ENCODE measurements around the gene OTUD4. TPM values are rescaled to one million over a fixed set of nuclear protein-coding genes. Genes with fewer than 3 reads are reported as not detected.
"Not testable (repeated sequence)": the region's sequence is repeated elsewhere in the genome, so short reads cannot be mapped to it uniquely, and the experiment has no call there.

OTUD4 gene
- total RNA-seq, 2 experiments from 2014 or later: 48.9 to 57.8 TPM

DNA sequence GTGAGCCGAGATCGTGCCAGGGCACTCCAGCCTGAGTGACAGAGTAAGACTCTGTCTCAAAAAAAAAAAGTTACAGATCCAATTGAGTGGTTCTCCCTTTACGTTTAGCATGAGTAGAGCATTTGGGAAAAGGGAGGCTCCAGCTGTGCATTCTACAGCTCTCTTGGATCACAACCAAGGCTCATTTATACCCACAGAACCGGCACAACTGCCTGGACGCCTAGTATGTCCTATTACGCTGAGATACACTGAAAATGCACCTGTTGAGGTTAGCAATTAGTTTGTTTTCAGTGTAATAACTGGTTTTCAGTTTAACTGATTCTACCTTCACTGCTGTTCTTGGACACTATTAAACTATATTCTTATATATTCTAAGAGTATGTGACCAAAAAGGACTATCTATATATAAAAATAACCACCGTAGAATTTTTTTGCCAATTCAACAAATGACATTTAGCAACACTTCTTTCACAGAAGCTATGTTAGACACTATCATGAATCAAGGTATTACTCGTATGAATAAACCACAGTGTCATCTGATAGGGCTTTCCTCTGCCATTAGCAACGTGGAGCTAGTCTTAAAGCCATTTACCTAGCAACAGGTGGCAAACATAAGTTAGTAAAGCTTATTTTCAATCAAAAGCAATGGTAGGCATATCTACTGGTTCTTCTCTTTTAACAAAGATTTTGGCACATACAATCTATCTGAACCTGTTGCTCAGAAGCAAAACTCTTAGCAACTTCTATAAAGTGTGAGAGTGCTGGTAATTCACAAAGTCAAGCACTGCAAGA, 3.6 kb downstream of the OTUD4 start:
- Mint-ChIP-seq H3K27ac (peak overlapping the region; percentile 97), H3K4me3 (peak overlapping the region; percentile 93), H3K27me3 (no peaks in the 10 kb centered on the region), H3K36me3 (peaks cover 38% of the 10 kb centered on the region), H3K9me3 (ENCODE audit: low read depth) (no peaks in the 10 kb centered on the region), H3K4me1 (peaks cover 41% of the 10 kb centered on the region)
- ATAC-seq (no peak), DNase-seq (no peak)
- CTCF ChIA-PET: interaction anchor here (0.7 to 3.7 kb wide), 6 partner anchors 15 to 101 kb away, joined by 3 to 17 read pairs (median 3); partner anchors contain the start of genes ABCE1 and ANAPC10

DNA sequence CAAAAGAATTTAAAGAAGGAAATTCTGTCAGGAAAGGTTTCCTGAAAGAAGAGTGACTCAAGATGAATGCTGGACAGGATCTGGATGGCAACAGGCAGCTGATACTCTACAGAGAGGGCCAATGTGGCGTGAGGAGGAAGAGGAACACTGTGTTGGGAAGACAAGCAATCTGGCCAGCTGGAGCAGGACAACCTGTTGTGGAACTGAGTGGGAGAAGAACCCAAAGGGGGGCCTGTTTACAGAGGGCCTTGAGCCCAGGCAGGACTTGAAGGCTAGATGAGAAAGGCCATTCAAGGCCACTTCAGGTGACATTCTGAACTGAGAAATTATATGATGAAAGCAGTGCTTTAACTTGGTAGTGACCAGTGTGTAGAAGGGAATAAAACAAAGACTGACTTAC, 8.5 kb downstream of the OTUD4 start:
- Mint-ChIP-seq H3K9me3 (ENCODE audit: low read depth) (no peaks in the 10 kb centered on the region), H3K27me3 (no peaks in the 10 kb centered on the region), H3K4me3 (no peak overlapping the region), H3K4me1 (peaks cover 46% of the 10 kb centered on the region), H3K36me3 (peaks cover 51% of the 10 kb centered on the region), H3K27ac (peak overlapping the region; percentile 31)
- ATAC-seq (no peak), DNase-seq (no peak)
- CTCF ChIA-PET: no interaction called here

DNA sequence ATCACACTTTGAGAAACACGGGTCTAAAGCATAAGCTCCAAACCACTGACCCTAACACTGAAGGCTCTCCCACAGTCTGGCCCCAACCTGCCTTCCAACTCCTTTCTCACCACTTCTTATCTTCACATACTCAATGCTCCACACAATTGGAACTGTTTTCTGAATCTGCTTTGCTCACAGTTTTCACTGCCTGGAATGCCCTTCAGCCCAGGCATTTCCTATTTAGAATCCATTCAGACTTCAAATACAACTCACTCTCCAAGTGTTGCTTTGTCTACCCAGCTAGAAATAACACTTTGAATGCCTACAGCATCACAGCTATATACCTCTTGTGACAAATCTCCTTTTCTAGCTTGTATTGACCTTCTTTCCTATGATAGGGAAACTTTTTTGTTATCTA, 10.2 kb downstream of the OTUD4 start:
- no peaks in the 10 kb centered on the region for H3K9me3 Mint-ChIP-seq (ENCODE audit: low read depth)
- no peaks in the 10 kb centered on the region for H3K27me3 Mint-ChIP-seq
- H3K4me3 Mint-ChIP-seq: no peak overlapping the region
- ATAC-seq (no peak), DNase-seq (no peak)
- CTCF ChIA-PET: interaction anchor here (0.6 to 0.7 kb wide), 2 partner anchors 8 to 442 kb away, joined by 3 read pairs; no protein-coding TSS in a partner anchor
- H3K4me1 Mint-ChIP-seq: peaks cover 46% of the 10 kb centered on the region
- peaks cover 55% of the 10 kb centered on the region for H3K36me3 Mint-ChIP-seq
- H3K27ac Mint-ChIP-seq: peak overlapping the region; percentile 24

DNA sequence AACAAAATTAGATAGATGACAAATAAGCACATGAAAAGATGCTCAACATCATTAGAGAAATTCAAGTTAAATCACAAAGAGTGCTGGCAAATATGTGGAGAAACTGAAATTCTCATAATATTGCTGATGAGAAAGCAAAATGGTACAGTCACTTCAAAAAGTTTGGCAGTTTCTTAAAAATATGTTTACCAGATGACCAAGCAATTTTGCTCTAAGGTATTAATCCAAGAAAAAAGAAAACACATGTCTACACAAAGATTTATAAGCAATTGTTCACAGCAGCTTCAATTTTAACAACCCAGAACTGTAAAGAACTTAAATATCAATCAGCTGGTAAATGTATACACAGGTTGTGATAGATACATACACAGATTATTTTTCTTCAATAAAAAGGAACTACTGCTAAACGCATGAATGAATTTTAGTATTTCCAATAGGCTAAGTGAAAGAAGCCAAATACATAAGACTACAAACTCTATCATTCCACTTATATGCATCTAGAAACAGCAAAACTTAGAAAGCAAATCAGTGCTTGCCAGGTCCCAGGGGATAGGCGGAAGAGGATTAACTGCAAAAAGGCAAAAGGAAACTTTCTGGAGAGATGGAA, 11.7 kb downstream of the OTUD4 start:
- peaks cover 35% of the 10 kb centered on the region for H3K4me1 Mint-ChIP-seq
- ATAC-seq (no peak), DNase-seq (no peak)
- no peaks in the 10 kb centered on the region for H3K27me3 Mint-ChIP-seq
- no peak overlapping the region for H3K4me3 Mint-ChIP-seq
- no peak overlapping the region for H3K27ac Mint-ChIP-seq
- CTCF ChIA-PET: no interaction called here
- H3K9me3 Mint-ChIP-seq (ENCODE audit: low read depth): no peaks in the 10 kb centered on the region
- peaks cover 45% of the 10 kb centered on the region for H3K36me3 Mint-ChIP-seq

DNA sequence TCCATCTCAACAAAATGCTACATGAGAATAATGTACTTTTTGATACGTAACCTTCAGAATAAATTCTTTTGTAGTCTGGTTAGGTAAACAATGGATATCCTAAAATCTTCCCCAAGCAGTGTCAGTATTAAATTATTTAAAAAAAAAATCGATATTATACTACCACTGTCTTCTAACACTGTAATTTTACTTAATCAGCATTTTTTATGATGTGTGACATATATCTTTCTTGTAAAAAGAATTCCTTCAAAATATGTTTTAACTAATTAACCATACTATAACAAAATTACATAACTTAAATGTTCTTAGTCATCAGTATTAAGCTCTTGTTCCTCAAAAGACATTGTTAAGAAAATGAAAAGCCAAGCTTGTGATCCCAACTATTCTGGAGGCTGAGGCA, 12.5 kb downstream of the OTUD4 start:
- CTCF ChIA-PET: no interaction called here
- H3K36me3 Mint-ChIP-seq: peaks cover 42% of the 10 kb centered on the region
- ATAC-seq: no peak

DNA sequence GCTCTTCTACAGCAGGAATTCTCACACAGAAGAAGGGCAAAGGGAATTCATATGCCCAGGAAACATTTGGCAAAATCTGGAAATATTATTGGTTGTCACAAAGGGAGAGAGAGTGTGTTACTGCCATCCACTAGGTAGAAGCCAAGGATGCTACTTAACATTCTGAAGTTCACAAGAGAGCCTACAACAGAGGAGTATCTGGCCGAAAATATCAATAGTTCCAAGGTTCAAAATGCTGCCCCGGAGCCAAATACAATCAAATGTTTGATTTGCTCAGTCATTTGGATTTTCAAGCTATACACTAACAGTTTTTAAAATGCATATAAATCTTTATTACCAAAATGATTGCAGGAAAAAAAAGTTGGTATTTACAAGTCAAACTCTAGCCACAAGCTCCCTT, 18.8 kb downstream of the OTUD4 start:
- peaks cover 7% of the 10 kb centered on the region for H3K4me1 Mint-ChIP-seq

More for the DNA sequence above, 12.5 kb downstream of the OTUD4 start:
- H3K9me3 Mint-ChIP-seq (ENCODE audit: low read depth): no peaks in the 10 kb centered on the region
- no peaks in the 10 kb centered on the region for H3K27me3 Mint-ChIP-seq
- H3K4me1 Mint-ChIP-seq: peaks cover 31% of the 10 kb centered on the region
- no peak for DNase-seq
- no peak overlapping the region for H3K27ac Mint-ChIP-seq
- no peak overlapping the region for H3K4me3 Mint-ChIP-seq

DNA sequence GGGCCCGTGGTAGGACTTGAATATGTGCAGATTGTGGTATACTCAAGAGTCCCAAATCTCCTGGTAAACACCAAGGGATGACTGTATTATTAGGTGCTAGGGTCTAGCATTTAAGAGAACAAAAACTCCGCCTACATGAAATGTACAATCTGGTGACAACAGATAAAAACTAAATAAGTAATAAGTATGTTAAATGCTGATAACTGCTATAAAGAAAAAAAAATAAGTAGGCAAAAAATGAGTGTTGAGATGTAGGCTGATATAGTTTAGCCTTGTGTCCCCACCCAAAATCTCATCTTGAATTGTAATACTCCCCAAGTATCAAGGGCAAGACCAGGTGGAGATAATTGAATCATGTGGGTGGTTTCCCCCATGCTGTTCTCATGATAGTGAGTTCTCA, 23.4 kb downstream of the OTUD4 start:
- H3K9me3 Mint-ChIP-seq (ENCODE audit: low read depth): no peaks in the 10 kb centered on the region

More for the DNA sequence above, 18.8 kb downstream of the OTUD4 start:
- DNase-seq (no peak), ATAC-seq (no peak)
- Mint-ChIP-seq H3K27me3 (no peaks in the 10 kb centered on the region), H3K4me3 (no peak overlapping the region), H3K9me3 (ENCODE audit: low read depth) (no peaks in the 10 kb centered on the region), H3K36me3 (peaks cover 32% of the 10 kb centered on the region), H3K27ac (no peak overlapping the region)
- CTCF ChIA-PET: interaction anchor here (1.0 to 1.3 kb wide), 3 partner anchors 9 to 456 kb away, joined by 3 to 4 read pairs (median 3); no protein-coding TSS in a partner anchor

DNA sequence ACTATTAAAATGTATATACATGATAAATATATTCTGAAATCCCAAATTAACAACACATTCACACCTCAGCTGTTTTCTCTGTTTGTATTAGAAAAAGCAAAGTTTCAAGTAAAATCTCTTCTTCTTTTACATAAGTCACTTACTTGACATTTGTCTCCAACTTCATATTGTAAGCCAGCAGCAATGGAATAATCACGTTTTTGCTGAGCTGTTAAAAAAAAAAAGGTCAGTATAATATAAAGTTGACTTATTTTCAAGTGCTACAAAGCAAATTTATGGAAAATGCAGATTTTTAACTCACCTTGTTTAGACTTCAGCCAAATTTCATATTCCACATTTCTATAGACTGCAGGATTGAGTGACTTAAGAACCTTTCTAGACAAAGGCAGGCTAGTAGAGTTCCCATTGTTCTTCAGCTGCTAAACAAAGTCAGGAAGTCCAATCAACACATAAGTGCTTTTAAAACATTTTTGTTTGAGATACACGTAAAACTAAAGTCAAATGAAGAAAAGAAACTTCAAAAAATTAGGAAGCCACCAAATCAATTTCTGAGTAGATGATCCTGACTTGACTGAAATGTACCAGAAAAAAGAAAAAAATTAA, 25.0 kb downstream of the OTUD4 start:
- CTCF ChIA-PET: interaction anchor here (0.8 to 1.6 kb wide), 7 partner anchors 10 to 462 kb away, joined by 3 to 5 read pairs (median 4); no protein-coding TSS in a partner anchor
- Mint-ChIP-seq H3K36me3 (peaks cover 41% of the 10 kb centered on the region), H3K4me1 (peaks cover 26% of the 10 kb centered on the region), H3K27me3 (no peaks in the 10 kb centered on the region), H3K27ac (peak overlapping the region; percentile 32), H3K9me3 (ENCODE audit: low read depth) (no peaks in the 10 kb centered on the region), H3K4me3 (no peak overlapping the region)
- ATAC-seq (no peak), DNase-seq (no peak)

More for the DNA sequence above, 23.4 kb downstream of the OTUD4 start:
- ATAC-seq: no peak
- H3K27ac Mint-ChIP-seq: no peak overlapping the region
- CTCF ChIA-PET: interaction anchor here (1.0 kb wide), 1 partner anchor 16 kb away, joined by 5 read pairs; no protein-coding TSS in a partner anchor
- H3K36me3 Mint-ChIP-seq: peaks cover 42% of the 10 kb centered on the region
- peaks cover 26% of the 10 kb centered on the region for H3K4me1 Mint-ChIP-seq
- no peaks in the 10 kb centered on the region for H3K27me3 Mint-ChIP-seq
- H3K4me3 Mint-ChIP-seq: no peak overlapping the region
- no peak for DNase-seq

DNA sequence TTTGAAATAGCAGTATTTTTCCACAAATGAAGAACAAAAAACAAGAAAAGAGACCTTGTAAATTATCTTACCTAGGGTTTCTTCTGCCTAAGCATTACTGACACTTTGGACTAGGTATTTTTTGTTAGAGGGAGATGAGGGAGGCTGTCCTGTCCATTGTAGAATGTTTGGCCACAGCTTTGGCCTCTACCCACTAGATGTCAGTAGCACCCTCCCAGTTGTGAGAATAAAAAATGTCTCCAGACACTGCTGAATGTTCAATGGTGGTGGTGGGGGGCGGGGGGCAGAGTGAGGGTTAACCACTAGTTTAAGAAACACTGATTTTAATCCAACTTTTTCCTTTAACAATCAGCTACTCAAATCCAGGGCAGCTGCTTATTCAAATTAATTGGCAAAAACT, 25.8 kb downstream of the OTUD4 start:
- H3K9me3 Mint-ChIP-seq (ENCODE audit: low read depth): no peaks in the 10 kb centered on the region
- no peak for DNase-seq
- ATAC-seq: peak; percentile 53
- peaks cover 48% of the 10 kb centered on the region for H3K36me3 Mint-ChIP-seq
- no peaks in the 10 kb centered on the region for H3K27me3 Mint-ChIP-seq
- CTCF ChIA-PET: interaction anchor here (0.6 to 1.6 kb wide), 8 partner anchors 10 to 469 kb away, joined by 3 to 5 read pairs (median 4); no protein-coding TSS in a partner anchor
- peaks cover 24% of the 10 kb centered on the region for H3K4me1 Mint-ChIP-seq
- H3K4me3 Mint-ChIP-seq: no peak overlapping the region
- no peak overlapping the region for H3K27ac Mint-ChIP-seq

DNA sequence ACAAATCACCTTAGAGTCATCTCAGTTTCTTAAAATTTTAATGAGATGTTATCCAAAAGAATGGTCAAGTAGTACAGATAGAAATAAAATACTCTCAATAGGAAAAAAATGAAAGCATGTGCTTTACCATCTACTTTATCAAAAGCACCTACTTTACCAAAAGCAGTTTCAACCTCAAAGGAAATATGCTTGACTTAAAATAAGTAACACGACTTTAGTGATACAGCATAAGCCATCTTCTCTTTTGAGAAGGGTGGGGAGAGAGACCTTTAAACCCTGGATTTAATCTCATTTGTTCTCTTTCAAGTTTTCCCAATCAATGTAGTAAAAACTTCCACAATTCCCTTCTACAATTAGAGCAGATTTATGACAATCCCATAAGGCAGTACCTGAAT, 26.5 kb downstream of the OTUD4 start:
- Mint-ChIP-seq H3K27ac (peak overlapping the region; percentile 31), H3K36me3 (peaks cover 52% of the 10 kb centered on the region), H3K9me3 (ENCODE audit: low read depth) (no peaks in the 10 kb centered on the region), H3K4me3 (no peak overlapping the region), H3K27me3 (no peaks in the 10 kb centered on the region), H3K4me1 (peaks cover 22% of the 10 kb centered on the region)
- ATAC-seq (no peak), DNase-seq (no peak)
- CTCF ChIA-PET: interaction anchor here (0.6 to 0.7 kb wide), 2 partner anchors 13 to 470 kb away, joined by 3 read pairs; no protein-coding TSS in a partner anchor

DNA sequence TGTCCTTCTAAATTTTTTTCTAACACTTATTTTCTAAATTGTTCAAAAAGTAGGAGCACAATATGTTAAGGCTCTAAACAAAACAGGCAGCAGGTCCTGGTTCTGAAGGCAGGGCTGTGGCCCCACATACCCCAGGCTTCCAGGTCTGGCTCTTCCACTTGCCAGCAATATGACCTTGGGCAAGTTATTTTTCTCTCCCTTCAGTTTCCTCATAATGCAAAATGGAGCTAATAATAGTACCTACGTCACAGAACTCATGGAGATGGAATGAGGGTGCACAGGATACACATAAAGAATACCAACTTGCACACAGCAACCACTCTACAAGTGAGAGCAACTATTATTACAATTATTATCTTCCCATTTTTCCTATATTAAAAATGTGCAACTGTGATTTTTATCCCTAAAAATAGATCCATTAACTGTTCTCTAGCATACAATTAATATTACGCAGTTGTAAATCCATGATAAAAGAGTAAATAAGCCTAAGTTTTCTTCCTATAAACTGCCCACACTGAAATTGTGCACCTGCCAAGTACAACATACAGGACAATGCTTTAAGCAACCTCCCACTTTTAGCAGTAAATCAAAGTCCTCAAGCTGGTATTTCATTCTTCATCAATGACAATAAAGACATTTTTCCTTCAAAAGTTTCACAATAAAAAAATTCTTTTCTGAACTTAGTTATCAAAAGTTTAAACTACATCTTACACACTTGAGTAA, 27.0 kb downstream of the OTUD4 start:
- Mint-ChIP-seq H3K27ac (no peak overlapping the region), H3K4me1 (peaks cover 22% of the 10 kb centered on the region), H3K9me3 (ENCODE audit: low read depth) (no peaks in the 10 kb centered on the region), H3K36me3 (peaks cover 48% of the 10 kb centered on the region), H3K27me3 (no peaks in the 10 kb centered on the region), H3K4me3 (no peak overlapping the region)
- no peak for ATAC-seq
- DNase-seq: no peak
- CTCF ChIA-PET: interaction anchor here (0.6 to 0.7 kb wide), 2 partner anchors 12 to 50 kb away, joined by 3 read pairs; no protein-coding TSS in a partner anchor

DNA sequence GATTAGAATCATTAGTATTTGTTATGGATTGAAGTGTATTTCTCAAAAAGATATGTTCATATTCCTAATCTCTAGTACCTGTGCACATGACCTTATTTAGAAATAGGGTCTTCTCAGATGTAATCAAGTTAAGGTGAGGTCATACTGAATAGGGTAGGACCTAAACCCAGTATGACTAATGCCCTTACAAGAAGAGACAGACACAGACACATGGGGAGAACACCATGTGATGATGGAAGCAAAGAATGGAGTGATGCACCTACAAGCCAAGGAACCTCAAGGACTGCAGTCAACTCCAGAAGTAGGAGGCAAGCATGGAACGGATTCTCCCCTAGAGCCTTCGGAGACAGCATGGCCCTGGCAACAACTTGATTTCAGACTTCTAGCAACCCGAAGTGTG, 31.4 kb downstream of the OTUD4 start:
- H3K36me3 Mint-ChIP-seq: peaks cover 59% of the 10 kb centered on the region
- no peak overlapping the region for H3K27ac Mint-ChIP-seq
- no peaks in the 10 kb centered on the region for H3K9me3 Mint-ChIP-seq (ENCODE audit: low read depth)
- H3K27me3 Mint-ChIP-seq: no peaks in the 10 kb centered on the region
- CTCF ChIA-PET: no interaction called here
- H3K4me1 Mint-ChIP-seq: peaks cover 4% of the 10 kb centered on the region
- DNase-seq (no peak), ATAC-seq (no peak)
- no peak overlapping the region for H3K4me3 Mint-ChIP-seq

DNA sequence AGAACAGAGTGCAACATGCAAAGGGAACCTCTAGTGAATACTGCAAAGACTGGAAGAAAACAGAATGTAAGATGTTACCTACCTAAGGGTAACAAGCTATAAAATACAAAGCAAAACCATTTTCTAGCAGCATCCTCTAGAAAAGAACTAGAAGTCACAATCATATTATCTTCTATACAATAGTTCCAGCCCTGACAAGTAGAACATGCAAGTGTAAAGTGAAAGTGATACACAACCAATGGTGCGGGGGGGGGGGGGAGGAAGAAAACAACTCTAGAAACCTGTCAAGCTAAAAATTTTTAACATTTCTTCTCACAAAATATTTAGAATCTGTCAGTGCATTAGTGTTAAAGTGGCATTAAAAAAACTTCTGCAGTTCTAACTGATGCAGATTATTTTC, 44.2 kb downstream of the OTUD4 start:
- Mint-ChIP-seq H3K4me3 (peak overlapping the region; percentile 29), H3K36me3 (peaks cover 46% of the 10 kb centered on the region), H3K4me1 (peaks cover 52% of the 10 kb centered on the region), H3K27ac (peak overlapping the region; percentile 75)
- not testable (repeated sequence) for ATAC-seq; DNase-seq; H3K9me3 Mint-ChIP-seq (ENCODE audit: low read depth); H3K27me3 Mint-ChIP-seq
- CTCF ChIA-PET: interaction anchor here (1.1 kb wide), 1 partner anchor 41 kb away, joined by 3 read pairs; no protein-coding TSS in a partner anchor

Measured in activated CD8-positive, alpha-beta memory T cell treated with anti-CD3 and anti-CD28 coated beads, Interleukin-2, amount 10 ng/mL, durations not matched to agents 7 days and 5 days (primary cell).